ENCODE results near the gene NRN1L. TPM values are rescaled to one million over a fixed set of nuclear protein-coding genes. Genes with fewer than 3 reads are reported as not detected.

Gene NRN1L
- total and polyA plus RNA-seq, 2 donors (not counting 1 experiment from before 2014, with no cell fraction given): 0.10 to 0.17 TPM

GRCh38 chr16:67873435-67874370 is 11.0 kb upstream of the NRN1L start:
- TF ChIP-seq CTCF (conservative IDR thresholded peaks at IDR 0.05 in 1 of 2, IDR thresholded peaks at IDR 0.05 in 1 of 2; ENCODE audit: low read depth in 1 of 2, low read length in 2 of 2): no peak
- no peak for TF ChIP-seq EZH2 (IDR thresholded peaks at IDR 0.05; ENCODE audit: low read length, missing control alignments)
- Histone ChIP-seq H3K4me1 (ENCODE audit: control insufficient read depth, extremely low read depth, insufficient read depth, low read length) (no peaks in the 10 kb centered on the region), H3K9me3 (ENCODE audit: control insufficient read depth, insufficient read depth, low read depth, low read length) (no peaks in the 10 kb centered on the region), H3K27ac (ENCODE audit: insufficient read depth, low read length) (peak overlapping the region; percentile 85), H3K4me2 (ENCODE audit: extremely low read depth, insufficient read depth, low read length) (peak overlapping the region; percentile 98), H3K79me2 (ENCODE audit: control insufficient read depth, insufficient read depth, low read length) (peaks cover 40% of the 10 kb centered on the region), H2AFZ (ENCODE audit: low read length) (peak overlapping the region; percentile 79), H3K27me3 (ENCODE audit: control insufficient read depth, insufficient read depth, low read length) (no peaks in the 10 kb centered on the region), H3K36me3 (ENCODE audit: control insufficient read depth, insufficient read depth, low read length) (peaks cover 21% of the 10 kb centered on the region), H3K9ac (ENCODE audit: insufficient read depth, low read length) (peak overlapping the region; percentile 85), H4K20me1 (ENCODE audit: control insufficient read depth, extremely low read depth, insufficient read depth, low read length) (no peaks in the 10 kb centered on the region), H3K4me3 (replicated peaks in 1 of 4; ENCODE audit: control extremely low read depth in 1 of 4, insufficient read depth in 1 of 4, low read depth in 3 of 4, low read length in 4 of 4) (peak overlapping the region; percentile 90 to 96 (median 95))
- peak; percentile 14 to 16 for DNase-seq (ENCODE audit: low read depth in 2 of 2)

GRCh38 chr16:67874372-67874771 is 10.3 kb upstream of the NRN1L start:
- TF ChIP-seq CTCF (conservative IDR thresholded peaks at IDR 0.05 in 1 of 2, IDR thresholded peaks at IDR 0.05 in 1 of 2; ENCODE audit: low read depth in 1 of 2, low read length in 2 of 2): no peak
- TF ChIP-seq EZH2 (IDR thresholded peaks at IDR 0.05; ENCODE audit: low read length, missing control alignments): no peak
- H3K9me3 ChIP-seq (ENCODE audit: control insufficient read depth, insufficient read depth, low read depth, low read length): no peaks in the 10 kb centered on the region
- no peak overlapping the region for H3K9ac ChIP-seq (ENCODE audit: insufficient read depth, low read length)
- peak overlapping the region; percentile 27 to 96 (median 93) for H3K4me3 ChIP-seq (replicated peaks in 1 of 4; ENCODE audit: control extremely low read depth in 1 of 4, insufficient read depth in 1 of 4, low read depth in 3 of 4, low read length in 4 of 4)
- H3K4me1 ChIP-seq (ENCODE audit: control insufficient read depth, extremely low read depth, insufficient read depth, low read length): no peaks in the 10 kb centered on the region
- H4K20me1 ChIP-seq (ENCODE audit: control insufficient read depth, extremely low read depth, insufficient read depth, low read length): no peaks in the 10 kb centered on the region
- H3K79me2 ChIP-seq (ENCODE audit: control insufficient read depth, insufficient read depth, low read length): peaks cover 40% of the 10 kb centered on the region
- no peak for DNase-seq (ENCODE audit: low read depth in 2 of 2)
- H3K36me3 ChIP-seq (ENCODE audit: control insufficient read depth, insufficient read depth, low read length): peaks cover 27% of the 10 kb centered on the region
- H2AFZ ChIP-seq (ENCODE audit: low read length): no peak overlapping the region
- H3K27ac ChIP-seq (ENCODE audit: insufficient read depth, low read length): no peak overlapping the region
- peak overlapping the region; percentile 98 for H3K4me2 ChIP-seq (ENCODE audit: extremely low read depth, insufficient read depth, low read length)
- H3K27me3 ChIP-seq (ENCODE audit: control insufficient read depth, insufficient read depth, low read length): no peaks in the 10 kb centered on the region

- H3K4me2 ChIP-seq (ENCODE audit: extremely low read depth, insufficient read depth, low read length): no peak overlapping the region
- H3K9me3 ChIP-seq (ENCODE audit: control insufficient read depth, insufficient read depth, low read depth, low read length): no peaks in the 10 kb centered on the region
- H3K4me1 ChIP-seq (ENCODE audit: control insufficient read depth, extremely low read depth, insufficient read depth, low read length): no peaks in the 10 kb centered on the region
- H3K4me3 ChIP-seq (replicated peaks in 1 of 4; ENCODE audit: control extremely low read depth in 1 of 4, insufficient read depth in 1 of 4, low read depth in 3 of 4, low read length in 4 of 4): no peak overlapping the region
- no peak overlapping the region for H3K9ac ChIP-seq (ENCODE audit: insufficient read depth, low read length)
- no peaks in the 10 kb centered on the region for H4K20me1 ChIP-seq (ENCODE audit: control insufficient read depth, extremely low read depth, insufficient read depth, low read length)
- no peak overlapping the region for H2AFZ ChIP-seq (ENCODE audit: low read length)
- no peaks in the 10 kb centered on the region for H3K27me3 ChIP-seq (ENCODE audit: control insufficient read depth, insufficient read depth, low read length)
- no peak overlapping the region for H3K27ac ChIP-seq (ENCODE audit: insufficient read depth, low read length)
- H3K79me2 ChIP-seq (ENCODE audit: control insufficient read depth, insufficient read depth, low read length): peaks cover 40% of the 10 kb centered on the region
- peaks cover 48% of the 10 kb centered on the region for H3K36me3 ChIP-seq (ENCODE audit: control insufficient read depth, insufficient read depth, low read length)
- TF ChIP-seq EZH2 (IDR thresholded peaks at IDR 0.05; ENCODE audit: low read length, missing control alignments) (no peak), CTCF (conservative IDR thresholded peaks at IDR 0.05 in 1 of 2, IDR thresholded peaks at IDR 0.05 in 1 of 2; ENCODE audit: low read depth in 1 of 2, low read length in 2 of 2) (no peak)
- no peak for DNase-seq (ENCODE audit: low read depth in 2 of 2)
These were observed 7.6 kb upstream of the NRN1L start for GRCh38 chr16:67877064-67877463.
